HG03460 (cell line): ENCODE data around the gene DCAF8.
A peak's percentile ranks its signal among the peaks of the same experiment; 100 is the strongest.
"Not testable (repeated sequence)": the region's sequence is repeated elsewhere in the genome, so short reads cannot be mapped to it uniquely, and the experiment has no call there.

ENCODE experiments used
- ATAC-seq: cut with Tn5 transposase; IDR thresholded peaks from one replicate; pipeline ENCODE4 v1.9.1; 2021; ENCODE audit not compliant: unreplicated experiment

DCAF8 gene

DNA sequence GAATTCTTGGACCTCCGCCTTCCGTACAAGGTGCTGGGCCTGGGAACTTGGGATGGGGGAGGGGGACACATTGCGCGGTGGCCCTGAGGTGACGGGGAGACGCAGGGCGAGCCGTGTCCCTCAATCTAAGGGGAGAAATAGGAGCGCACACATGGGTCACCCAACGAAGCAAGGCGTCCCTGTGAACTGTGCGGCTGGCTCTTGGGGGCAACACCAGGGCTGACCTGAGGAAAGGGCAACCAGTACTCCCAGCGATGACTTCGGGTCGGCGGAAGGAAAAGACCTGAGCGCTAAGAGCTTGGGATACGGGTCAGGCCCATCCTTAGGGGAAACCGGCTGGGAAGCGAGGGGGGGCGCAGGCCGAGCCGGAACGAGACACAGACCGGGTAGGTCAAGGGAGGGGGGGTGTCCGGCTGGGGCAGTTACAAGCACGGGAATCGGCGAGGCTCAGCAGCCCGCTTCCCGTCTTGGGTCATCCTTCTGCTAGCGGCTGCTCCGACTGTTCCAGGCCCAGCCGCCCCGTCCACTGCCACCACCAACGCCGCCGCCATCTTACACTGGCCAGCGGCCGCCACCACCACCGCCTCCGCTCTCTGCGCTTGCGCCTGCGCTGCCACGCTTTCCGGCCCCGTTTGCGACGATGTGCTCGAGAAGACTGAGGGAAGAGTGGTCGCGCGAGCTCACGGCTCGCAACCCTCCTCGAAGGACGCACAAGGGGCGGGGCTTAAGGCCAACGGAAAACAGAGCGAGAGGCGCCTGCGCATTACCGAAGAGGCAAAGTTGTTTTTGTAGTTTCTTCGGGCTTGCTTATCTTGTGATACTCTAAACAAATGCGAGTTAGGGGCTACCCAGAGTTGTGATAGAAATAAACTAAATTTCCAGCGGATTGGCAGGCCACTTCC lies at the start of gene DCAF8:
Gene DCAF8 (minus strand): TSS at position 657 of the 902 bp plus-strand sequence. CDS start 18,541 bp downstream, outside the sequence.
- ATAC-seq, result peak; percentile 79

DNA sequence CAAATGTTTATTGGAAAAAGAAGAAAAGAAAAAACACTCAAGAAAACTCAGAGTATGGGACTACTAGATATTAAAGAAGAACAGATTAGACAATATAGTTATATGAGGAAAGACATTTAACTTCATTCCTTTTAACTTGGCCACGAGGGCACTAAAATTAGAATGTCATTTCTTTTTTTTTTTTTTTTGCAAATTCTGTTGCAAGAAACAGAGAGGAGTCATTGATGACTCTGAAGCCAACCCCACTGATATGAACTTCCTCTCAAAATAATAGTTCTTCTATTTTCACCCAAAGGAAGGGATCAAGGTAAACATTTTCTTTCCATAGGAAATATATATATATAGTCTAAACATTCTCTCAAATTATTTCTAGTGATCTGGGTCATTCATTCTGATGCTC lies 47.2 kb upstream of the DCAF8 start:
- no peak for ATAC-seq

DNA sequence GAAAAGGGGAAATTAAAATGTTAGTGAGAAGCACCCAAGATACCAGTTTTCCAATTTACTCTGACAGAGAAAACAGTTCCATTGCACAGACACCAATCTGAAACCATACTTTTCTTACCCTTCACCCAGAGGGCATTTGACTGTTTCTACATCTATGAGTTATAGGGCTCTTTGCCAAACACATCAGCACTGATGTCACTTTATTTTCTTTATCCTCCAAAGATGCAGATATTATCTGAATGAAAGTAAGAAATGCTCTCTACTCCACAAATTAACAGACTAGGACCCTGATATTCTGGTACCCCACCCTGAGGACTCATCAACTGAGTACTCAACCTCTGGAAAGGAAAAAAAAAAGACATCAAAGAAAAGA lies 46.8 kb upstream of the DCAF8 start:
- no peak for ATAC-seq

DNA sequence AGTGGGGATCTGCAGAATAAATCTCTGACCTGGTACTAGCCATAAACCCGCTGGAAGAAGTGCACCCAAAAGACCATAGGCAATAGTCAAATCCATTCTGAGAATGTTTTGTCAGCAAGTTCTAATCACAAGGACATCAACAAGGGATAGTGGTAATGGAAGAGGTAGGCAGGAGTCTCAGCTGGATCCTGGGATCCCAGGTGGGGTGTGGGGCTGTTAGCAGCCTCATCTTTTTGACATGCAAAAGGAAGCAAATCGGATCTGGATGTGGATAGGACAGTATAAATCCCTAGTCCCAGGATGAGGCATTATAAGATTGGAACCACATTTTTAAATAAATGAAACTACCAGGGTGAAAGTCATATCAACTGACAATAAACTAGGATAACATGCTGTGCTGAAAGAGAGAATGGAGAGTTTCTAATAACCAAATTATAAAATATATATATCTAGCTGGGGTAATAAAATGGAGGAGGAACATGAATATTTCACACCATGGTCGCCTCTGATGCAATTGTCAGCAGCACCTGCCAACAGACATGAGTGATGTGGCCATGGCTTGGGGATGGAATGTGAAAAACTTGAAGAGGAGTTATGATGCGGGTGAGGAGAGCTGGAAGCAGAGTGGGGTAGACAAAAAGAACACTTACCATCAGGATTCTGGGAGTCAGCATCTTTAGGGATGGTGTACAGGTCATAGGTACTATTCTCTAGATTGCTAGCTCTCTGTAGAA lies 46.3 kb upstream of the DCAF8 start:
- no peak for ATAC-seq

DNA sequence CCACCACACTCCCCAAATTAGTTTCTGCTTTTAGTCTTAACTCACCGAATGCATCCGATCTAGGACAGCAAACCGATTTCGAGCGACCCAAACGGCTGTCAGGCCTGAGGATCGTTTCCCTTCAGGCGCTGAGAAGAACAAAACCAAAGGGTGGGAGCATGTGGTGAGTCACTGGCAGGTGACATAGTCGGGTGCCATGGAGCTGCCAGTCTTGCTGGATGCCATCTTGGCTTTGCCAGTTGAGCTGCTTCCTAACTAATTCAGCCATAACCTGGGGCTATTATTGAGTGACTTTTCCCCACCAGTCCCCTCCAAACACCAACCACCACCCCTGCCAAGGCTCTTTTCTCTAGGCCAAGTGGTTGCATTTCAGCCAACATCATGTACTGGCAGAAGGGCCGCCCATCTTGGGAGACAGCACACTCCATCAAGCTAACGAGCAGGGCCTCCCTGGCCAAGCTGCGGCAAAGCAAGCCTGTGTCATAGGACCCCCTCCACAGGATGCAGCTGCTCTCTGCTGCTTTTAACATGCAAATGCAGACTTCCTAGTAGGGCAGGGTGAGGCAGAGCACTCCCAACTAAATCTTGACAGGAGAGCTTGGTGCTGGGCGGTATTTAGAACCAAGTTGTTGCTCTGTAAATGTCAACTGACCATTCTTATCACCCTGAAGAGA lies 44.9 kb upstream of the DCAF8 start:
- ATAC-seq, result no peak

DNA sequence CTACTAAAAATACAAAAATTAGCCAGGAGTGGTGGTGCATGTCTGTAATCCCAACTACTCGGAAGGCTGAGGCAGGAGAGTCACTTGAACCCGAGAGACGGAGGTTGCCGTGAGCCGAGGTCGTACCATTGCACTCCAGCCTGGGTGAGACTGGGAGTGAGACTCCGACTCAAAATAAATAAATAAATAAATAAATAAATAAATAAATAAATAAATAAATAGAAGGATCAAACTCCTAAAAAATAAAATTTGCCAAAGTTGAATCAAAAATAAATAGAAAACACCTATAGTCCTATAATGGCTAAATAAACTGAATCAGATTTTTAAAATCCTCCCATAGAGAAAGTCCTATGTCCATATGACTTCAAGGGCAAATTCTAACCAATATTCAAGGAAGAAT lies 37.8 kb upstream of the DCAF8 start:
- ATAC-seq, result no peak

DNA sequence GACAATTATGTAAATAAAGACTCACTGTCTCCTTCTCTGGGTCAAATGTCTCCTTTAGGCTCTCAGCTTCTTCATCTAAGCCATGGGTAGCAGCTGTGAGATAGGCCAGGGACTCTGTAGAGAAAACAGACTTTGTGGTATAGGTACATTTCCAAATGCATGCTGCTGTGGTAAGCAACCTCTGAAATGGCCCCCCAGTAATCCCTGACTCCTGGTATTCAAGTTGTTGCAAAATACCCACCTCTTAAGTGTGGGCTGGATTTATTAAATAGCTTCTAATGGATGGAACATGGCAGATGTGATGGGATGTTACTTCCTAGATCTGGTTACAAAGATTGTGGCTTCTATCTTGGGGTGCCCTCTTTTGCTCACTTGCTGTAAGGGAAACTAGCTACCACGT lies 33.7 kb upstream of the DCAF8 start:
- ATAC-seq, result no peak

DNA sequence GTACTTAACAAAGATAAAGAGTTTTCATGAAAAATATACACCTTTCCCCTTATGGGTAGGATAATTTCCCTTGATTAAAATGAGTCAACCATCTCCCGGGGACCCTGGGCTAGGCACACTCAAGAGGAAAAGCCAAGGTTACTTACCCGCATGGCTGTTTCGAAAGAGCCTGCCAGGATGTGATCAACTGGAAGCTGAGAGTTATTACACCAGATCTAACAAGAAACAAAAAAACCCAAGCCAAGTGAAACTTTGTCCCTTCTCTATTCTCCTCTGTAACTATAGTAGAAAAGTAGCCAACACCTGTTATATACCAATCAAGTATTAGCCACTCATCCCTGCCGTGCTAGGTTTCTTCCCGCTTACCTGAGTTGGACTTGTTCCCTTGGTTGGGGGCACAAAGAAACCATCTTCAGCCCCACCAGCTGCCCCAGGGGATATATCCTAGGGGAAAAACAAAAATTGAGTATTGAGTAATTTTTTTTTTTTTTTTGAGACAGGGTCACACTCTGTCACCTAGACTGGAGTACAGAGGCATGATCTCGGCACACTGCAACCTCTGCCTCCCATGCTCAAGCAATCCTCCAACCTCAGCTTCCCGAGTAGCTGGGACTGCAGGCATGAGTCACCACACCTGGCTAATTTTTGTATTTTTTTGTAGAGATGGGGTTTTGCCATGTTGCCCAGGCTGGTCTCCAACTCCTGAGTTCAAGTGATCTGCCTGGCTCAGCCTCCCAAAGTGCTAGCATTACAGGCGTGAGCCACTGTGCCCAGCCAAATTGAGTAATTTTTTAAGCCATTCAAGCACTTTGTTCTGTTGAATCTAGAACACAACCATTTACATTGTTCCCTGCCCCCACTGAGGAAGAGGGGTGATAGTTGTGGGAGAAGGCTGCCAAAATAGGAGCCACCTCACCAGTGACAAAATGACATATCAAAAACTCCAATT lies 30.9 kb upstream of the DCAF8 start:
- ATAC-seq, result no peak

DNA sequence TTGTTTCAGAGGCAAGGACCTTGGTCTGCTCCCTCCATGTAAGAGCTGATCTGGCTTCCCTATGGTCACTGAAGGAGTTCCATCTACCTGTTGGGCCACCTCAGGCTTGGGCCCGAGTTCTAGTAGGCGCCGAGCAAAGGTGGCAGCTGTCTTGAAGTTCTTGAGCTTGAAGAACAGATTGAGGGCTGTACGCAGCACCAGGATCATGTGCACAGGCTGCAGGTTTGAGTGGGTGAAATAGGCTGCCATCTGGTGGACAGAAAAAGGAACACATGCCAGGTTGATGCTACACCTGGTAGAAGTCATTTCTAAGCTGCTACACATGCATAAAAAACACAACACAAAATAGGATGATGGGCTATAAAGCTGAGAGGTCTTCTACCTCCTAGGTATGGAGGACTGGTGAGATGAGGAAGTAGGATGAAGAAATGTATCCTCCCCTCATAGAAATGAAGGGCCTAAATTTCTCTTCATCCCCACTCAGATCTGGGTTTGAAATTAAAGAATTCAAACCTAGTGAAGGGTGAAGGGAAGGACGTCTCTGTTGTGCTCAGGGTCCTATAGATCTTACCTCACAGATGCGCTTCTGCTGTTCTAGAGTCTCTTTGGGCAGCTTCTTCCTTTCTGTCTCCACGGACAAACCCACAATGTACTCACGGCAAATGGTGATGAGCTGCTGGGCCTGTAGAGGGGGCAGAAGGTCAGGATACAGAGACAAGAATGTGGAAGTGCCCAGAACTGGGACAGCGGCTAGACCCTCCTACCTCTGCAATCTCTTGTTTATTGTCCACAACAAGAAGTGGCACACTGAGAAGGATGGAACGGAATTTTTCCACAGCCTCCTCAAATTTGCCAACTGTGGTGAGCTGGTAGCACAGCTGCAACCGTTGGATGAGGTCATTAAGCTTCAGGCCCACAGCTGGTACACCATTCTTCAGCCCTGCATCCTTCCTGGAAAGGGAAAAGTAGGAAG lies 29.2 kb upstream of the DCAF8 start:
- ATAC-seq, result no peak

DNA sequence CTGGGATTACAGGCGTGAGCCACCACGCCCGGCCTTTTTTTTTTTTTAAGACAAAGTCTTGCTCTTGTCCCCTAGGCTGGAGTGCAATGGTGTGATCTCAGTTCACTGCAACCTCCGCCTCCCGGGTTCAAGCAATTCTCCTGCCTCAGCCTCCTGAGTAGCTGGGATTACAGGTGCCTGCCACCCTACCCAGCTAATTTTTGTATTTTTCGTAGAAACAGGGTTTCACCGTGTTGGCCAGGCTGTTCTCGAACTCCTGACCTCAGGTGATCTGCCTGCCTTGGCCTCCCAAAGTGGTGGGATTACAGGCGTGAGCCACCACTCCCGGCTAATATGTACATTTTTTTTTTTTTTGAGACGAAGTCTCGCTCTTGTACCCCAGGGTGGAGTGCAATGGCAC lies 25.4 kb upstream of the DCAF8 start:
- not testable (repeated sequence) for ATAC-seq

DNA sequence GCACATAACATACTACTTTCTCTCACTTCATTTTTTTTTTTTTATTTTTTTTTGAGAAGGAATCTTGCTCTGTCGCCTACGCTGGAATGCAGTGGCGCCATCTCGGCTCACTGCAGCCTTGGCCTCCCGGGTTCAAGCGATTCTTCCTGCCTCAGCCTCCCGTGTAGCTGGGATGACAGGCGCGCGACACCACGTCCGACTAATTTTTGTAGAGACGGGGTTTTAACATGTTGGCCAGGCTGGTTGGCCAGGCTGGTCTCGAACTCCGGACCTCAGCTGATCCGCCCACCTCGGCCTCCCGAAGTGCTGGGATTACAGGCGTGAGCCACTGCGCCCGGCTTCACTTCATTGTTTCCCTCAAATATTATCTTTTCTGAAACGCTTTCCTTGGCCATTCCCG lies 23.2 kb upstream of the DCAF8 start:
- ATAC-seq, result no peak

DNA sequence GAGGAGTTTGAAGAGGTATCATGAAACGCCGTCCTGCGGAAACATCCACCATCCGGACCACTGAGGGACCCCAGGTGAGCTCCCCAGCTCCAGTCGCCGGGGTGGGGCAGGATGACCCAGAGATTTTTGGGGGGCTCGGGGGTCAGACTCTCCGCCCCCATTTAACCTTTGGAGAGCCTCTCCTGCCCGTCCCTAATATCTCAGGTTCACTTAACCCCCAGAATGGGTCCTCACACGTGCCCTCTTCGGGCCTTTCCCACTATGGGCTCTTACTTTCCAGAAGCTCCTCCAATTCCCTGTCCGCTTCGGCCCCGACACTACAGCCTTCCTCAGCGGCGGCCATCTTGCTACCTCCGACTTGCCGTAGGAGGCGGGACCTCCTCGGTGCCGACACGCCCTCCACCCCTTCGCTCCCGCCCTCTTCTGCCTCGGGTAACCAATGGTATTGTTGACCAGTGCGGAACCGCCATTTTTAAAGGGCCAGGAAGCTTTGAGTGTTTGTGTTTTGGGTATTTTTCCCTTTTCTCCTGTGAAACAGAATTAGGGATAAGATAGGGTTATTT lies 22.5 kb upstream of the DCAF8 start, which contains the start of gene PEX19:
Gene PEX19 (minus strand): TSS at position 352 of the 563 bp plus-strand sequence. CDS start 9 bp downstream, at position 343.
- ATAC-seq, result peak; percentile 97

DNA sequence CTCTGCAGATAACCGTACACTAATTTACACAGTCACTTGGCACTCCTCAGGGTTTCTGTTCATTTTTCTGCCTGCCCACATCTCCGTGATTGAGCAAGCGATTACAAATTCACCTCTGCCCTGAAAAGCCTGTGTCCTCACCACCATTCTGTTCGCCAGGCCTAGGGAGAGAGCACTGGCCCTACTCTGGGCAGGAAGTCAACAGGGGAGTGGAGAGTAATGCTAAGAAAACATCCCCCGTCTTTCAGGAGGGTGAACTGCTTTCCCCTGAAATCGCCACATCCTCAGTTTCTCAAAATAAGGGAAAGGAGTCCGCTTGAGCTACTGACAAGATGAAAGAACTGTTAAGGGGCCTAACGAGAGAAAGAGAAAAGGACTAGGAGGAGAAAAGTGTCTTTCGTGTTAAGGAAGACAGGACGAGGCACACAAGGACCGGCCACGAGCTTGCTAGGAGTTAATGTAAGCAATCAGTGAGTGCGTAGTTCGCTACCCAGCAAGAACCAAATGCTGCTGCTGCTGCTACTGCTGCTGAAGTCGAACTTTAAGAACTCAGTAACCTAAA lies 22.0 kb upstream of the DCAF8 start:
- ATAC-seq, result peak; percentile 9

DNA sequence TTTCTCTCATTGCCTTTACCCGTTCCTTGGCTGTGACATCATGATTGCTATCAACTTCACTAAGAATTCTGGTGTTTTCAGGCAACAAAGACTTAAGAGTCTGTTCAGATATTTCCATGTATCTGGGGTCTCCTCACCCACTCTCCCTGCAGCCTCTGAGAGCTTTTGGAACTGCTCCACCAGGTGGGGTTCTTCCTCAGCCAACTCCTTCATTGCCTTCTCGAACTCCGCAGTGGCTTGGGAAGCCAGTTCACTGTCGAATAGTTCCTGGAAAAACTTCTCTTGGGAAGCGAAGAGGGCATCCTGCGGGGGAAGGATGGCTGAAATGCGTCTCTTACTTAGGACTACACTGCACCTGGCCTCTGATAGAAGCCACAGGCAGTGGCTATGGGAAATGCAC lies 20.5 kb upstream of the DCAF8 start:
- ATAC-seq, result no peak

DNA sequence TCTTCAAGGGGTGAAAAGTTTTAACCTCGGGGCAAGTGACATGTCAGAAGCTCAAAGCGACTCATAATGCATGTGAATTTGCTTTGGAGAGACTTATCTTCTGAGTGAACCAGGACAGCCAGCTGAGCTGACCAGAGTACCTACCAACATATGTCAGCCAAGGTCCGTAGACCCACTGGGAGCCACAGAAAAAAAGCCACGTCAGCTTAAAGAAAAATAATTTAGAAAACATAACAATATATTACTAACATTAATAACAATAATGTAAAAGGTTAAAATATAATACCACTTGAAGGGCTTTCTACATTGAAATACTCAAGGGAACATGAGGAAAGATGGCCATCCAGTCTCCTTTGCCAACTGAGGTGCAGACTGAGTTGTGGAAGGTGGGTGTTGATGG lies 15.6 kb upstream of the DCAF8 start:
- ATAC-seq, result no peak

DNA sequence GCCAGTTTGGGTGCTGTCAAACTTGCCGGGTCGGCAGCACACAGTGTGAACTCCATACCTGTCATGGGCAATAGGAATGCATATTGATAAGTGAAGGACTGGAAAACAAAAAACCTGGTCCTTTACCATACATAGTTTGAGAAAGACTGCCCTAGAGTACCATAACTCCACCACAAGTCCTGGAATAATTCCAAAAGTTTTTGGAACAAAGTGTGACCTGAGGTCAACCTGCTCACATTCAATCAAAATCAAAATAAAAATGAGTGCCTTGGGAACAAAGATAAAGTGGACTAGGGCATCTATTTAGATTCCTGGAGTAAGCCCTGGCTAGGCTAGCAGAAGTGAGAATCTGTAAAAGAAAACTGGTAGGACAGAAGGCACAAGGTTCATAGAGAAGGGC lies 15.0 kb upstream of the DCAF8 start:
- ATAC-seq, result no peak

DNA sequence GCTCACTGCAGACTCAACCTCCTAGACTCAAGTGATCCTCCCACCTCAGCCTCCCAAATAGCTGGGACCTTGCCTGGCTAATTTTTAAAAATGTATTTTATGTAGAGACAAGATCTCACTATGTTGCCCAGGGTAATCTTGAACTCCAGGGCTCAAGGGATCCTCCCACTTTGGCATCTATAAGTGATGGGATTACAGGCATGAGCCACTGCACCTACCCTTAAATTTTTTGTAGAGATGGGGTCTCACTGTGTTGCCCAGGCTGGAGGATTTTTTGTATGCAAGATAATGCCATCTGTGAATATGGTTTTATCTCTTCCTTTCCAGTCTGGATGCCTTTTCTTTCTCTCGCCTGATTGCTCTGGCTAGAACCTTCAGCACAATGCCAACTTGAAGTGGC lies 8.7 kb upstream of the DCAF8 start:
- no peak for ATAC-seq

DNA sequence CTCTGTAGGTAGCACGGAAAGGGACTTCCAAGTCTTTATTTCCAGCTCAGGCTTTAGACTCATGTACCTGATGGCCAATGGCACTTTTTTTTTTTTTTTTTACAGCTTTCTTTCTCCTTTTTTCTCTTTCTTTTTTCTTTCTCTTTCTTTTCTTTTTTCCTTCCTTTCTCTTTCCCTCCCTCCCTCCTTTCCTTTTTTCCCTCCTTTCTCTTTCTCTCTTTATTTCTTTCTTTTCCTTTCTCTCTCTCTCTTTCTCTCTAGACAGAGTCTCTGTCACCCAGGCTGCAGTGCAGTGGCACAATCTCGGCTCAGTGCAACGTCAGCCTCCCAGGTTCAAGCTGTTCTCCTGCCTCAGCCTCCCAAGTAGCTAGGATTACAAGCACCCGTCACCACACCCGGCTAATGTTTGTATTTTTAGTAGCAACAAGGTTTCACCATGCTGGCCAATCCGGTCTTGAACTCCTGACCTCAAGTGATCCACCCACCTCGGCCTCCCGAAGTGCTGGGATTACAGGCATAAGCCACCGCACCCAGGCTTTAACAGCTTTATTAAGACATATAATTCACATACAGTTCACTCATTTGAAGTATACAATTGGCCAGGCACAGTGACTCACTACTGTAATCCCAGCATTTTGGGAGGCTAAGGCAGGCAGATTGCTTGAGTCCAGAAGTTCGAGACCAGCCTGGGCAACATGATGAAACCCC lies 5.1 kb upstream of the DCAF8 start:
- ATAC-seq, result no peak
